Stromal cell of bone marrow (primary cell): ENCODE results near the gene GNB1L.

Experiments
- DNase-seq: peaks from one replicate; pipeline ENCODE4 v3.0.0-alpha.2; 2012; ENCODE audit warnings: low read depth

GNB1L gene

DNA sequence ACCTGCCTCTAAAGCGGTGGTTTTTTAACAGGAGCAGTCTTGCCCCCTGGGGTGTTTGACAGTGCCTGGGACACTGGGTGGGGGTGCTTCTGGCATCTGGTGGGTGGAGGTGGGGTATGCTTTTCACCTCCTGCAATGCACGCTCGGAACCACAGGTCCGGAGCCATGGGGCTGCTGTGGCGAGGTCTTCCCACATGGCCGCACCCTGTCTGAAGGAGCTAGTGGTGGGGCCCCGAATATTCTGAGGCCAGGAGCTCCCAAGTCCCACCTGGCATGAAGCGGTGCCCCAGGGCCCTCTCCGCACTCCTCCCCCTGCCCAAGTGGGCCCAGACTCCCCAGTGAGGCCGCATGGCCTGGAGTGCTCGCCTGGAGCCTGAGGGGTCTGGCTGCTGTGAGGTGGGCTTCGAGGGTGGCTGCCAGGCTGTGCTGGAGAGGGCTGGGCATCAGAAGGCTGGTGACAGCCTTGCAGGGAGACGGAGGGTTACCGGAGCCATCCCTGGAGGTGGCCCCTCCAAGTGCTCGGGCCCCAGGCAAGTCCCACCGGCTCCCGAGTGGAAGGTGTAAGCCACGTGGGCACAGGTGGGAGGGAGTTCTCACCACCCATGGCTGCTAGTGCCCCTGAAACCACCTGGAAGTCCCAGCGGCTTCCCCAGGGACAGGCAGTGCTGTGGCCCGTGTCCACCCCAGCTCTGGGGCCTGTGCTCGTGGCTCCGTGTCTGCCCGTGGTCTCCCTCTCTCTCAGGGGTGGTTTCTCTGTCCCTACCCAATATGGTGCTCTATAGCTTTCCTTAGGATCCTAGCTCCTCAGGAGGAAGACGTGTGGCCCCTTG is 79.0 kb downstream of the GNB1L start:
- no peak for DNase-seq

DNA sequence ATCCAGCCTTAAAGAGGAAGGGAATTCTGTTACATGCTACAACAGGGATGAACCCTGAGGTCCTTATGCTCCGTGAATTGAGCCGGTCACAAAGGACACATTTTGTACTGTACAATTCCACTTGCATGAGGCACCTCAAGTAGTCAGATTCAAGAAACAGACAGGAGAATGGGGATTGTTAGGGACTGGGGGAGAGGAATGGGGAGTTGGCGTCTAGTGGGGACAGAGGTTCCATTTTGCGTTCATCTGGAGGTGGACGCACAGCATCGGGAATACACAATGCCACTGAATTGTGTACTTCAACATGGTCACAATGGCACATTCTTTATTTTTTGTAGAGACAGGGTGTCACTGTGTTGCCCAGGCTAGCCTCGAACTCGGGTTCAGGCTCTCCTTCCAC is 80.0 kb downstream of the GNB1L start:
- DNase-seq, result no peak

DNA sequence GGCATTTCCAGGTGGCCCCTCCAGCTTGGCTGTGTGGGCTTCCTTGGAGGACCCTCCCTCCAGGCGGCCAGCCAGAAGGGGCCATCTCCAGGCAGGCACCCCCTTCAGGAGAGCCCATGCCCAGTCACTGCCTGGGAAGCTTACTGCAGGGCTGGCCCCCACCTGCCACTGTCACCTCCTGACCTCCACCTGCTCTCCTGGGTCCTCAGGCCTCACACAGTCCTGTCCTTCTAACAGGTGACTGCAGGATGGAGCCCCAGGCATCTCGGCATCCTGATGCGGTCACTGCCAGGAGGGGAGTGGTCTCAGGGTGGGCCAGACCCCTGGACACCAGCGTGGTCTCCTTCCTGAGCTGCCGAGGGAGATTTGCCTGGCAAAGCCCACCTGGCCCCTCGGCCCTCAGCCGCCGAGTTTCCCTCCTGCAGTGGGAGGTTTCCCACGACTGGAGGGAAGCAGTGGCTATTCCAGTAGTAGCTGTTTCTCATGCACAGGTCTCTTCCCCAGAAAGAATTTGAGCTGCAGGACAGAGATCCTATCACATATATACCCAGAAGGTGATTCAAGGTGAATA is 81.1 kb downstream of the GNB1L start:
- DNase-seq, result no peak

DNA sequence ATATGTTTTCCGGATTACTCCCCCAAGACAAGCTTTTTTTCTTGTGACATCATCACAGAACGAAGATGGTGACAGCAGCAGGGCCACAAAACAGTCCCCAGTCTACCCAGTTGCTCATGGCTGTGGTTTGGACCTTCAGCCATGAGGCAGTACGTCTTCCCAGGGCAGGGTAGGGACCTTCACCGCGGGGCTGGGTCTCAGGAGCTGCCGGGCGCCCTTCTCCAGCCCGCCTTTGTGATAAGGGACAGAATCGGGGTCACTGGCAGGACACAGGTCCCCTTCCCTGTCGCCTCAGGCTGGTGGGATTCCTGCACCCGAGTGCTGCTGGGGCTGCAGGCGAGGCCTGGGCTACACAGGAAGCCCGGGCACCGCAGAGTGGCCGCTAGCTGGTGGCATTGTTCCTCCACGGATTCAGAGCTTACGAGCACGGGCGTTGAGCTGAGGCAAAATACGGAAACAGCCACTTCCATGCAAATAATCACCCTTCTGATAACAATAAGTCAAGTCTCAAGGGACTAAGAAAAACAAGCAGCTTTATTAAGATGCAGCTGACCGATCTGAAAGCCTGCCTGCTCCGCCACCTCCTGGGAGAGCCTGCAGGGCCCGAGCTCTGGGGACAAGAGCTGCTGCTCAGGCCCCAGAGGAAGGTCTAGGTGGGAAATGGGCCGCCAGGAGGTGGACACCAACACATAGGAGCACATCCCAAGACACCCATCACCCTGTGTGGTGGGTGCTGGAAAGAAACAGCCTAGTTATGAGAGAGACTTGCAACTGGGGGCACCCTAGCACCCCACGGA is 81.8 kb downstream of the GNB1L start:
- DNase-seq, result no peak

DNA sequence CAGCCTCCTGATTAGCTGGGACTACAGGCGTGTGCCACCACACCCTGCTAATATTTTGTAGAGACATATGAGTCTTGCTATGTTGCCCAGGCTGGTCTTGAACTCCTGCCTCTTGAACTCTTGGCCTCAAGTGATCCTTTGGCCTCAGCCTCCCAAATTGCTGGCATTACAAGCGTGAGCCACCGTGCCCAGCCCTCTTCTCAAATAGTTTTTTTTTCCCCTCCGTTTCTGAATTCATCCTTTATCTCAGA is 82.3 kb downstream of the GNB1L start:
- no peak for DNase-seq

DNA sequence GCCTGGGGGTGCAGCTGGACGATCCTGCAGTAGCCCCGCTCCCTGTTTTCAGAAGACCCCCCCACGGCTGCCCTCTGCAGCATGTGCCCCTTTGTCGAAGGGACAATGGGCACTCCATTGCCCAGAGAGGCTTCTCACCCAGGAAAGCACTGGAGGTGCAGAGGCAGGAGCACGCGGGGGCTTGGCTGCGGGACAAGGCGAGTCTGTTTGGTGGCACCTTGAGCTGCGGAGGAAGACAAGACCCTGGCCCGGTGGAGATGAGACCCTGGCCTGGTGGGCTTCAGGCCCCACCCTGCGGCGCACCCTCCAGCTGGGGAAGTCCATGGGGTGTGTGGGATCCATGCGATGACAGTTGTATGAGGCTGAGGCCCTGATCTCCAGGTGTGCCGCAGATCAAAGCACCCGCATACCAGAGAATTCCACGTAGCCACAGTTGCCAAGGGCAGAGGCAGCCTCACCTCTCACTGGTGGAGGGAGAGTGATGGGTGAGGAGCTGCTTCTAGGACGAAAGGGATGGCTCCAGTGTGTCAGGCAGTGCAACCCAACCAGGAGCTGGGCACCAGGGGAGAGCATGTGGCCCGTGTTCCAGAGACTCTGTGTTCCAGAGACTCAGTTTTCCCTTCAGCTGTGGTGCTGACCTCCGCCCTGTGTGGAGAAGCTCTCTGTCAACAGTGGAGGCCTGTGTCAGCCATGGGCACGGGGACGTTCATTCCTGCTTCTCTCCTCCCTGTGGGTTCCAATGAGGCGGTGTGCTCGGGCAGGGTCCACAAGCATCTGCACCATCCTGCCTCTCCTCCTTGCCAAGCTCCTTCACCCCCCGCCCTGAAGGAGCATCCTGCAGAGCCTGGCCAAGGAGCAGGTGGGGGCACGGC is 84.1 kb downstream of the GNB1L start:
- DNase-seq, result no peak

DNA sequence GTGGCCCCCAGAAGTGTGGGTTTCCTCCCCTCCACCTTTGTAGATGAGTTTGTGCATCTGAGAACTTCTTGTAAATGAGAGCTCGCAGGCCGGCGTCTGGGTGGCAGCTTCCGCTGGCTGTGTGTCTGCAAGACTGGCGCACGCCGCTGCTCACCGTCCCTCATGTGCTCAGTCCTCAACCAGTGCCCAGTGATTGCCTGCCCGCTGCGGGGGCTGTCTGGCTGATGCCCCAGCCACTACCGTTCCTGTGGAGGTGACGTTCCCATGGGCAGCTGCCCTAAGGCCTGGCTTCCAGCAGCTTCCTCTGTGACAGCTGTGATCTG is 85.3 kb downstream of the GNB1L start:
- no peak for DNase-seq

DNA sequence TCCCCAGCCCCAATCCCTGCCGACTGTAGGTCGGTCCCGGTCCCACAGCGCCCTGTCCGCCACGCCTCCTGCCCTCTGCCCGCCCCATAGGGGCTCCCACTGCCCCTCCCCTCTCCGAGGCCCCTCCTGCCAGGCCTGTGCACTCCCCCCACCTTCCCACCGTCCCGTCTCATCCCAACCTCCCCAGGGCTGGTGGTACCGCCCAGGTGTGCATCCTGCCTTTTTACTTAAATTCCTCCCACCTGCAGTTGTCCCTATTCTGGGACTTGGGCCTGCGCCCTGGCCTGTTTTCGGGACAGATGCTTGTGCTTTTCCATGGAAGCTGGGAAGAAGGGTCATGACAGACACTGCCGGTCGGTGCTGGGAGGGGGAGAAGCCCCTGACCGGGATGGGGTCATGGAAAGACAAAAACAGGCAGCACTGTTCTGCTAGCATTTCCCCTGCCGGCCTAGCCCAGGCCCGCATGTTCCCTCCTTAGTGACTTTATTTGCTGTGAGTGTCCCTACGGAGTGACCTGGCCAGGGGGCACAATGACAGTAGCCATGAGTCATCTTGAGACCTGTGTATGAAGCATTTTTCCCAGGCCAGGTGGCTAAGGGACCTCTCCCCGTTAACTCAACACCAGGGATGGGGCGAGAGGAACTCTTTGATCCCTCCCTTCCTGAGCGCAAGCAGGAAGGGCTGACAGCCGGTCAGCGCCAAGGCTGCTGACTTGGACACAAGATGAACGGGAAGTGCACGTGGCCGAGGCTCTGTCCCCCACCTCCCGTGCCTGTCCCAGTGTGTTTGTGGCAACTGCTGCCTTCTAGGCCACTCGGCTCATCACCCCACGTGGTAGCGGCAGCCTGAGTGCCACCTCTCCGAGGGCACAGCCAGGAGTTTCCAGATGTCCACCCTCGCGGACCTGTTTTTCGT is 87.0 kb downstream of the GNB1L start:
- DNase-seq, result no peak

DNA sequence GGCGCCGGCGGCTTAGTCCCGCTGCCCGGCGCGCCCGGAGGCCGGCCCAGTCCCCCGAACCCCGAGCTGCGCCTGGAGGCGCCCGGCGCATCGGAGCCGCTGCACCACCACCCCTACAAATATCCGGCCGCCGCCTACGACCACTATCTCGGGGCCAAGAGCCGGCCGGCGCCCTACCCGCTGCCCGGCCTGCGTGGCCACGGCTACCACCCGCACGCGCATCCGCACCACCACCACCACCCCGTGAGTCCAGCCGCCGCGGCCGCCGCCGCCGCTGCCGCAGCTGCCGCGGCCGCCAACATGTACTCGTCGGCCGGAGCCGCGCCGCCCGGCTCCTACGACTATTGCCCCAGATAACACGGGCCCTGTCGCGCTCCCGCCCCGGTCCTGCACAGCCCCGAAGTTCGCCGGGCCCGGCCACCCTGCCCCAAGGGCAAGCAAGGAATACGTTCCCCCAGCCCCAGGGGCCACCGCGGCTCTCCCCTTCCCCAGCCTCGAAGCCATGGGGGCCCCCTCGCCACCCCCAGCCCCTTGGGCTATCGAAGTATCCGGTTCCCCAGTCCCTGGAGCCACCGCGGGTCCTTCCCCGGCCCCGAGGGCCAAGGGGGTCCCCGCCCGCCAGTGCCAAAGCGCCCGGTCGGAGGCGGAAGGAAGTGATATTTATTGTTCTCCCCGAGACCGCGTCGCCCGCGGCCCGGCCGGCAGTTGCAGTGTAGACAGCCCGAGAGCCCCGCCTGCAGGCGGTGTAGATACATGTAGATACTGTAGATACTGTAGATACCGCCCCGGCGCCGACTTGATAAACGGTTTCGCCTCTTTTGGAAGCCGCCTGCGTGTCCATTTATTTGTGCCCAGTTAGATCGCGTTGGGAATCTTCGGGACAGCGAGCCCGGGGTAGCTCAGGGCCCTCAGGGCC is 87.9 kb downstream of the GNB1L start:
- DNase-seq, result no peak

DNA sequence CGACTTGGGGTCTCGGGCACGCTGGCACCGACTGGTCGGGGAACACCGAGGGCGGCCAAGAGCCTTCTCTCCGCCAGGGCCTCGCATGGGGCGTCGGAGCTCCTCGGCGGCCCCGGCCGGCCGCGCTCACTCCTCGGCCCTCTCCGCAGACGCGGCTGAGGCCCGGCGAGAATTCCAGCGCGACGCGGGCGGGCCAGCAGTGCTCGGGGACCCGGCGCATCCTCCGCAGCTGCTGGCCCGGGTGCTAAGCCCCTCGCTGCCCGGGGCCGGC is 88.5 kb downstream of the GNB1L start:
- DNase-seq, result no peak

DNA sequence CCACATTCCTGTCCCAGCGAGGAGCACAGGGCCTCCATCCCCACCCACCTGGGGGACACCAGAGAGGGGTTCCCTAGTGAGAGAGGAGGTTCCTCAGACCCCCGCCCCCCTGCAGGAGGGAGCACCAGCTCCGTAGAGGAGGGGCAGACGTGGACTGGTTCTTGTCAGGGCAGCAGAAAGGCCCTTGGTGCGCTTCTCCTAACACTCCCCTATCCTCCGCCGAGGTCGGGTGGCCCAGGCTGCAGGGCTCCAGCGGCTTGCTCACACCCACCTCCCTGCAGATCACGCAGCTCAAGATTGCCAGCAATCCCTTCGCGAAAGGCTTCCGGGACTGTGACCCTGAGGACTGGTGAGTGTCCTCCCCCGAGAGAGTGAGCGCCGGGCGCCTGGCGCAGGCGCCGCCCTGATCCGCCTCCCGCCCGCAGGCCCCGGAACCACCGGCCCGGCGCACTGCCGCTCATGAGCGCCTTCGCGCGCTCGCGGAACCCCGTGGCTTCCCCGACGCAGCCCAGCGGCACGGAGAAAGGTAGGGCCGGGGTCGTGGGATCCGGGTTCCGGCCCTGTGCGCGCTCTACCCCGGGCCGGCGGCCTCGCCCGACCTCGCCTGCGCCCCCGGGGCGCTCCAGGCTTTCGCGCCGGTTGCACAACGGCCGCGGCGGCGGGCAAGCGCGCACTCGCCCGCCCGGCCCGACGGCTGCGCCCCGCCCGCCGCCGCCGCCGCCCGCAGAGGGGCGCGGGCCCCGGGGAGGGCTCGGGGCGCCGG is 89.0 kb downstream of the GNB1L start:
- DNase-seq, result no peak

DNA sequence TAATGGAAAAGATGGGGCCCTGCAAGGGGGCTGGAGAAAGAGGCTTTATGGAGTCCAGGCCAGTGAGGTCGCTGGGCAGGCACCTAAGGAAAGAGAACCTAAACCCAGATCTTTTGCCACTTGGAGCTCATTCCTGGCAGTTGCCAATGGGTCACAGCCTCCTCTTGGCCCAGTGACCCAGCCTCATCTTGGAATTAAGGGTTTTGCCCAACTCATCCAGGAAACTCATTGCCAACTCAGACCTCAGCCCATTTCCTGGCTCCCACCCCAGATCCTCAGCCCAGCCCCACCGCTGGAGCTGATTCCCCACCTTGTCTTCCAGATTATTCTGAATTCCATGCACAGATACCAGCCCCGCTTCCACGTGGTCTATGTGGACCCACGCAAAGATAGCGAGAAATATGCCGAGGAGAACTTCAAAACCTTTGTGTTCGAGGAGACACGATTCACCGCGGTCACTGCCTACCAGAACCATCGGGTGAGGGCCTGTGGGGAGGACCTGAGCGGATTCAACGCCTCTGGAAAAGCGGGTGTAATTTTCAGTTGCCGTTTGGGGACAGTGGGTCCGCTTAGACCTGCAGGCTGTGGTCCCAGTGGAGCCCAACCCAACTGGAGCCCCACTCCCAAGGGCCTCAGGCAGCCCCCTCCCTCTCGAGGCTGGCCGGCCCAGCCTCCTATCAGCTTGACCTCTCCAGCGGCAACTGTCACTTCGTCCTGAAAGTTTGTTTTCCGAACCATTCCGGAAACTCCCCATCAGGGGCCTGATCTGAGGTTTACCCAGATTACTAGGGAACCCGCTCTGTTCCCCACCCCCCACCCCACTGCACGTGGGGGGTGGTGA is 89.8 kb downstream of the GNB1L start:
- DNase-seq, result no peak

DNA sequence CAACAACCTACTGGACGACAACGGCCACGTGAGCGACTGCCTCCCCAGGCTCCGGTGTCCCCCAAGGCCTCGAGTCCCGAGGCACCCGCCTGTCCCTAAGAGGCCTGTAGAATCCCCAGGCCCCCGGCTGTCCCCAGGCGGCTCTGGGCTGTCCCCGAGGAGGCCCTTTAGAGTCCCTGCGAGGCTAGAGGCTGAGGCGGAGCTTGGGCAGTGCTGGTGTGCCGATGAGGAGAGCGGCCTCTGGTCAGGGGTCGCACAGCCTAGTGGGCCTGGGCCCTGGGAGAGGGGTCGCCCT is 90.4 kb downstream of the GNB1L start:
- DNase-seq, result no peak

DNA sequence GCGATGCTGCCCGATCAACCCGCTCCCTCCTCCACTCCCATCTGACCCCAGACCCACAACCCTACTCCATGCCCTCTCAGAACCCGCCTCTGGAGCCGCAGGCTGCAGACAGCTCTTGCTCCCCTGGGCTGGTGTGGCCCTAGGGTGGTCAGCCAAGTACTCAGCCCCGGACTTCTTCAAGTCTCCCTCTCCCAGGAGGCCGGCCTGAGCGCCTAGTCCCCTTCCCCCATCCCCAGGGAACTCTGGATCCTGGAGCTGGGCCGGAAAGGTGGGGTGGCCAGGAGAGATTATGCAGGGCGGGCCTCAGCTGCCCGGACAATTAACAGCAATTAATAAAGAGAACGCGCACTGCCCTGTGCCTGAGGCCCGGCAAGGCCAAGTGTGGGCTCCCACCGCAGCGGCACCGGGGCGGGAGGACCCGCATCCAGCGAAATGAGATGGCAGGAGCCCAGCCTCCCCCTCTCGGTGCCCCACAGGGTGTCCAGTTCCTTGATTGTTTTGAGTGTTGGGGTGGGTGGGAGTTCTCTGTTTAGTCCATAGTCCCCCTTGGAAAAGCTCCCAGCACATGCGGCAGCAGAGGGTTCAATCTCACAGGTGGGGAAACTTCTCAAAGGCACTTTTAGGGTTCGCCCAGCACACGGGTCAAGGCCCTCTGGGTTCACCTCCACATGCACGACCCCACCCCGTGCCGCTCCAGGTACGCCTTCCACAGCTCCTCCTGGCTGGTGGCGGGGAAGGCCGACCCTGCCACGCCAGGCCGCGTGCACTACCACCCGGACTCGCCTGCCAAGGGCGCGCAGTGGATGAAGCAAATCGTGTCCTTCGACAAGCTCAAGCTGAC is 91.0 kb downstream of the GNB1L start:
- DNase-seq, result no peak

DNA sequence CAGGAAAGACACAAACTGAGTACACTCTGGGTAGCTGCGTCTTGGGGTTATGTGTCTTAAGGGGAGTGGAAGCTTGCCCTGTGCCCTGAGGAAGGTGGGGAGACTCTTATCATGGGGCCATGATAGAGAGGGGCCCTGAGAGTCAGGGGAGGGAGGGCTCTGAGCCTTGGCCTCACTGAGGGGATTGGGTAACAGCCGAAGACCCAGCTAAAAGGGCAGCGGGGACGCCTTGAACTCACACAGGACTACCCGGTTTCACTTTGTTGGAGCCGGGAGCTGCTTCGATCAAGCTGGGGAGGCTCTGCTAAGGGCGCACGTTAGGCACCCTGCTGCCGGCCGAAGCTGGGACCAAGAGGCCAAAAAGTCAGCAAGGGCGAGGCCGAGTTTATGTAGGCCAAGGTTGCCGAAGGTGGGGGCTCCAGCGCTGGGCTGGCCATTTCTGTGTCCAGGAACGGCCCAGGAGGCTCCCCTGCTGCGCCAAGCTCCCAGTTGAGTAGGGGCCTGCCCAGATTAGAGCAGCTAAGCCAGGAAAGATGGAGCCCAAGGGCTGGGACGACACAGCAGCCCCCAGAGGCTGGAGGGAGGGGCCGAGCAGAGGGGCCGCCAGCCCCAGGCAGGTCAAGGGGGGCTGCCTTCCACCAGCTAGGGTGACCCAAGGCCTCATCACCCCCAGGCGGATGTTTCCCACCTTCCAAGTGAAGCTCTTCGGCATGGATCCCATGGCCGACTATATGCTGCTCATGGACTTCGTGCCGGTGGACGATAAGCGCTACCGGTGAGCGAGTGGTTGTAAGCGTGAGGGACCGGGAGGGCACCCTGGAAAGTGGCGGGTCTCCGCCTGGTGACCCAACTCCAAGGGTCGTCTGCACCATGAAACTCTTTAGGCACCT is 91.9 kb downstream of the GNB1L start:
- no peak for DNase-seq

DNA sequence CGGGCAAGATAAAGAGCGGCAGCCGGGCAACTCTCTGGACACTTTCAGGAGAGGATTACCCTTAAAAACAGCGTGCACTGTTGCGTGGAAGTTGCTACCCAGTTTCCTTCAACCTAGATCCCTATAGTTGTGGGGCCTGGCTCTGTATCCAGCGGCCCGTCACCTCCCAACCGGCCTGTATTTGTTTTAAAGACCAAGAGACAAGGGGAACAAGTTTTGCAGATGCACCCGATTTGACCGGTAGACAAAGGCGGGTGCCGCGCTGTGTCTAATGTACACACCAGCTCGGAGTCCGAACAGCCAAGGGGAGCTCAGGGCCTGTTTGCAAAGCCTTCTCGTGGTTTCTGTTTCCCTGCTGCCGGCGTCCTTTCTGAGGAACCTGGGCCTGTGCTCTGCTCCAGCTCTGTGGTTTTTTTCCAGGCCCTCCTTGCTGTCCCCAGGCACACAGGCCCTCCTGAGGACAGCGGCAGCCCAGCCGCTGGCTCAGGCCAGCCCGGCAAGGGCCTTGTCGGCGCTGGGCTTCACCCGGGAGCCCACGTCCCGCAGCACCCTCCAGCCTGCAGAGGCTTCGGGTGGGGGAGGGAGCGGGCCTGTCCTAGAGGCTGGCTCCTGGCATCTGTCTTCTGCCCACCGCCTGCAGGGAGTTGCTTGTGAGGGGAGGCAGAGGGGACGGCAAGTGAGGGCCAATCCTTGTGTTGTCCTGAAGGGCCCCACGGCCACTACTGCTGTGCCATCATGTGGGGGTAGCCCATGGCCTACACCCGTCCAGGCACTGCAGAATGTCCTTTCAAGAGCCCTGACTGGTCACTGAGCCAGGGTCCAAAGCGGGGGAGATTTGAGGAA is 92.7 kb downstream of the GNB1L start:
- no peak for DNase-seq
